ENCODE measurements around the gene DNAJC13.

Gene DNAJC13

GRCh38 chr3:132570016-132570415 is 152.7 kb downstream of the DNAJC13 start:
- TF ChIP-seq, protein P1, sequence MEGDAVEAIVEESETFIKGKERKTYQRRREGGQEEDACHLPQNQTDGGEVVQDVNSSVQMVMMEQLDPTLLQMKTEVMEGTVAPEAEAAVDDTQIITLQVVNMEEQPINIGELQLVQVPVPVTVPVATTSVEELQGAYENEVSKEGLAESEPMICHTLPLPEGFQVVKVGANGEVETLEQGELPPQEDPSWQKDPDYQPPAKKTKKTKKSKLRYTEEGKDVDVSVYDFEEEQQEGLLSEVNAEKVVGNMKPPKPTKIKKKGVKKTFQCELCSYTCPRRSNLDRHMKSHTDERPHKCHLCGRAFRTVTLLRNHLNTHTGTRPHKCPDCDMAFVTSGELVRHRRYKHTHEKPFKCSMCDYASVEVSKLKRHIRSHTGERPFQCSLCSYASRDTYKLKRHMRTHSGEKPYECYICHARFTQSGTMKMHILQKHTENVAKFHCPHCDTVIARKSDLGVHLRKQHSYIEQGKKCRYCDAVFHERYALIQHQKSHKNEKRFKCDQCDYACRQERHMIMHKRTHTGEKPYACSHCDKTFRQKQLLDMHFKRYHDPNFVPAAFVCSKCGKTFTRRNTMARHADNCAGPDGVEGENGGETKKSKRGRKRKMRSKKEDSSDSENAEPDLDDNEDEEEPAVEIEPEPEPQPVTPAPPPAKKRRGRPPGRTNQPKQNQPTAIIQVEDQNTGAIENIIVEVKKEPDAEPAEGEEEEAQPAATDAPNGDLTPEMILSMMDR (IDR thresholded peaks at IDR 0.05; ENCODE audit: low read depth, low read length, missing control alignments) = no peak

DNA sequence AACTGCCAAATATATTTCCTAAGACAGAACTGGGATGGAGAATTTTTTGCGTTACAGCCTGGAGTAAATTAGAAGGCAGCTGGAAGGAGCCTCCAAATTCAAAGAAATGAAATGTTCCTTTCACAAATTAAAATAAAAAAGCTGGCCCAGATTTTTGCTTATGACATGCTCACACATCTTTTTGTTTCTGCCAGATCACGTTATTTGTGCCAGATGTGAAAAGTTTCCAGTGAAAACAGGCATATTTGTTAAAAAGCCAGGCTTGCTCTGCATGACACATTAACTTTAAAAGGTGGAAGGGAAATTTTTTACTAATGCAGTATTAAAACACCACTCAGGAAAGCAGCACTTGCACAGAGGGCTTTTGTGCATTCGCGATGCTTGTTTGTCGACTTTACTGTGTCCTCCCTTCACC is 156.5 kb downstream of the DNAJC13 start:
- H3K4me3 ChIP-seq (ENCODE audit: low read depth, low read length) = no peak overlapping the region
- no peak for DNase-seq (ENCODE audit: low read depth)
- TF ChIP-seq, protein P1 (IDR thresholded peaks at IDR 0.05; ENCODE audit: low read depth, low read length, missing control alignments) = no peak

More at GRCh38 chr3:132570016-132570415, 152.7 kb downstream of the DNAJC13 start:
- DNase-seq (ENCODE audit: low read depth) = no peak
- no peak overlapping the region for H3K4me3 ChIP-seq (ENCODE audit: low read depth, low read length)

GRCh38 chr3:132587401-132587800 is 170.1 kb downstream of the DNAJC13 start:
- TF ChIP-seq, protein P1 (IDR thresholded peaks at IDR 0.05; ENCODE audit: low read depth, low read length, missing control alignments) = no peak
- DNase-seq (ENCODE audit: low read depth) = no peak
- no peak overlapping the region for H3K4me3 ChIP-seq (ENCODE audit: low read depth, low read length)

Measured in GM12864 (cell line).